ENCODE data around the gene MALAT1. TPM values are rescaled to one million over a fixed set of nuclear protein-coding genes. Genes with fewer than 3 reads are reported as not detected.
"Not testable (repeated sequence)": the region's sequence is repeated elsewhere in the genome, so short reads cannot be mapped to it uniquely, and the experiment has no call there.

MALAT1 gene
- total RNA-seq, 1 donor from 2014 or later = 6,276 TPM

DNA sequence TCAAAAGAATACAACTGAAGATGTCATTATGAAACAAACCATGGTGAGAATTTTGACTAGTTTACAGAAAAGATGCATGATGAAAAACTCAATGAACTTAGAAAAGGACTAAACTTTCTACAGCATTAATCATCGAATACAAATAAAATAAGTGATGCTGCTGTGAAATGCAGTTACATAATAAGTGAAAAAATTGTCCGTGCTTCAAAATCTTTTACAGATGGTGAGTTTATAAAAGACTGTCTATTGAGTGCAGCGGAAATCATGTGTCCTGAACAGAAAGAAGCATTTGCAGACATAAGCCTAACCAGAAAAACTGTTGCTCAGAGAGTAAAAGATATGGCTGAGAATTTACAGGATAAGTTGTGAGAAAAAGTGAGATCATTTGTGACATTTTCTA is 42.4 kb upstream of the MALAT1 start:
- H3K27me3 Mint-ChIP-seq = no peaks in the 10 kb centered on the region
- H3K27ac Mint-ChIP-seq = no peak overlapping the region
- peaks cover 29% of the 10 kb centered on the region for H3K4me1 Mint-ChIP-seq (ENCODE audit: unreplicated experiment)
- H3K36me3 Mint-ChIP-seq = no peaks in the 10 kb centered on the region
- TF ChIP-seq, protein P1, sequence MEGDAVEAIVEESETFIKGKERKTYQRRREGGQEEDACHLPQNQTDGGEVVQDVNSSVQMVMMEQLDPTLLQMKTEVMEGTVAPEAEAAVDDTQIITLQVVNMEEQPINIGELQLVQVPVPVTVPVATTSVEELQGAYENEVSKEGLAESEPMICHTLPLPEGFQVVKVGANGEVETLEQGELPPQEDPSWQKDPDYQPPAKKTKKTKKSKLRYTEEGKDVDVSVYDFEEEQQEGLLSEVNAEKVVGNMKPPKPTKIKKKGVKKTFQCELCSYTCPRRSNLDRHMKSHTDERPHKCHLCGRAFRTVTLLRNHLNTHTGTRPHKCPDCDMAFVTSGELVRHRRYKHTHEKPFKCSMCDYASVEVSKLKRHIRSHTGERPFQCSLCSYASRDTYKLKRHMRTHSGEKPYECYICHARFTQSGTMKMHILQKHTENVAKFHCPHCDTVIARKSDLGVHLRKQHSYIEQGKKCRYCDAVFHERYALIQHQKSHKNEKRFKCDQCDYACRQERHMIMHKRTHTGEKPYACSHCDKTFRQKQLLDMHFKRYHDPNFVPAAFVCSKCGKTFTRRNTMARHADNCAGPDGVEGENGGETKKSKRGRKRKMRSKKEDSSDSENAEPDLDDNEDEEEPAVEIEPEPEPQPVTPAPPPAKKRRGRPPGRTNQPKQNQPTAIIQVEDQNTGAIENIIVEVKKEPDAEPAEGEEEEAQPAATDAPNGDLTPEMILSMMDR (conservative IDR thresholded peaks at IDR 0.05) = no peak
- H3K9me3 Mint-ChIP-seq = no peaks in the 10 kb centered on the region
- peak overlapping the region; percentile 24 for H3K4me3 Mint-ChIP-seq
- no peak for DNase-seq (ENCODE audit: extremely low spot score, unreplicated experiment)

DNA sequence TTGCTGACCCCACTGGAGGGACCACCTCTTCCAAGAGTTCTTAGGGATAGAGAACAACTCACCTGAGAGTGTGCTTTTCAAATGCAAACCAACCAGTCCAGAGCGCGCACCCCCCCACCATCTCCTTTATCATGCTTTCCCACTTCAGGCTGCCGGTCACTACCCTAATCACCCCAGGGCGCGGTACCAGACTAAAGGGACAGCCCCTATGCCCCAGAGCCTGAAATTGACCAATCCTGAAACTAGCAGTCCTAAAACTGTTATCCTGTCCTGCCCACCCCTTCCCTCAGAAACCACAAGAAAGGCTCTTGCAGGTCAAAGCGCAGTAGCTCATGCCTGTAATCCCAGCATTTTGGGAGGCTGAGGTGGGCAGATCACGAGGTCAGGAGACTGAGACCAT is 39.3 kb upstream of the MALAT1 start:
- TF ChIP-seq, protein P1 (conservative IDR thresholded peaks at IDR 0.05) = no peak
- DNase-seq (ENCODE audit: extremely low spot score, unreplicated experiment) = no peak
- Mint-ChIP-seq H3K9me3 (no peaks in the 10 kb centered on the region), H3K27me3 (no peaks in the 10 kb centered on the region), H3K4me3 (no peak overlapping the region), H3K36me3 (no peaks in the 10 kb centered on the region), H3K4me1 (ENCODE audit: unreplicated experiment) (peaks cover 15% of the 10 kb centered on the region), H3K27ac (no peak overlapping the region)

DNA sequence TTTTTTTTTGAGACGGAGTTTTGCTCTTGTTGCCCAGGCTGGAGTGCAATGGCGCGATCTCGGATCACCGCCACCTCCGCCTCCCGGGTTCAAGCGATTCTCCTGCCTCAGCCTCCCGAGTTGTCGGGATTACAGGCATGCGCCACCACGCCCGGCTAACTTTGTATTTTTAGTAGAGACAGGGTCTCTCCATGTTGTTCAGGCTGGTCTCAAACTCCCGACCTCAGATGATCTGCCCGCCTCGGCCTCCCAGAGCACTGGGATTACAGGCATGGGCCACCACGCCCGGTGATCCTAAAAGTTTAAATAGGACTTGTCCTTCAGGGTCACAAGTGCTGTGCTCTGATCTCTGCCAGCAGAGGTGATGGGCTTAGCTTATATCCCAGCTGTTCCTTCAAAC is 33.4 kb upstream of the MALAT1 start:
- H3K4me3 Mint-ChIP-seq; H3K27me3 Mint-ChIP-seq; H3K36me3 Mint-ChIP-seq; H3K9me3 Mint-ChIP-seq; DNase-seq (ENCODE audit: extremely low spot score, unreplicated experiment); H3K27ac Mint-ChIP-seq: not testable (repeated sequence)
- H3K4me1 Mint-ChIP-seq (ENCODE audit: unreplicated experiment) = peaks cover 15% of the 10 kb centered on the region

DNA sequence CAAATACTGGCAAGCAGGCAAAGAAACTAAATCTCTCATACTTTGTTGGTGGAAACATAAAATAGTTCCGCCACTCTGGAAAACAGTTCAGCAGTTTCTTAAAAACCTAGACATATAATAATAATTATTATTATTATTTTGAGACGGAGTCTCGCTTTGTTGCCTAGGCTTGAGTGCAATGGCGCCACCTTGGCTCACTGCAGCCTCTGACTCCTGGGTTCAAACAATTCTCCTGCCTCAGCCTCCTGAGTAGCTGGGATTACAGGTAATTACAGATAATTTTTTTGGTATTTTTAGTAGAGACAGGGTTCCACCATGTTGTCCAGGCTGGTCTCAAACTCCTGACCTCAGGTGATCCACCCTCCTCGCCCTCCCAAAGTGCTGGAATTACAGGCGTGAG is 31.5 kb upstream of the MALAT1 start:
- not testable (repeated sequence) for DNase-seq (ENCODE audit: extremely low spot score, unreplicated experiment); H3K9me3 Mint-ChIP-seq; H3K36me3 Mint-ChIP-seq; H3K27me3 Mint-ChIP-seq; H3K4me3 Mint-ChIP-seq; H3K27ac Mint-ChIP-seq
- H3K4me1 Mint-ChIP-seq (ENCODE audit: unreplicated experiment) = peaks cover 18% of the 10 kb centered on the region

DNA sequence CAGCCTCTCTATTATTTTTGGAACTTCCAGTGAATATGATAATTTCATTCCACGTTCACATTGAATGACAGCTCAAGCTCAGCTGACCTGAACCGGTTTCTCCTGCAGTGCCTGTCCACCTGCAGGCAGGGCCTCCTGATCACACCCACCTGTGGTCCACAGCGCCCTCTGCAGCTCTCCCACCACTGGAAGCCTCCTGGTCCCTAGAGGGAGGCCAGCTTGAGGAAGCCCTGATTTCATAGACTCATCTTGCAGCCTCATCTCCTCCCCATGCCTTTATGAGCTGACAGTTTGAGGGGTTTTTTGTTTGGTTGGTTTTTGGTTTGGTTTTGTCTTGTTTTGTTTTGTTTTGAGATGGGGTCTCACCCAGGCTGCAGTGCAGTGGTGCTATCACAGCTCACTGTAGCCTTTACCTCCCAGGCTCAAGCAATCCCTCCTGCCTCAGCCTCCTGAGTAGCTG is 29.9 kb upstream of the MALAT1 start:
- H3K27me3 Mint-ChIP-seq = no peaks in the 10 kb centered on the region
- H3K4me3 Mint-ChIP-seq = peak overlapping the region; percentile 31
- H3K27ac Mint-ChIP-seq = peak overlapping the region; percentile 79
- no peaks in the 10 kb centered on the region for H3K9me3 Mint-ChIP-seq
- H3K4me1 Mint-ChIP-seq (ENCODE audit: unreplicated experiment) = peaks cover 18% of the 10 kb centered on the region
- TF ChIP-seq, protein P1 (conservative IDR thresholded peaks at IDR 0.05) = peak; percentile 60
- no peaks in the 10 kb centered on the region for H3K36me3 Mint-ChIP-seq
- no peak for DNase-seq (ENCODE audit: extremely low spot score, unreplicated experiment)

DNA sequence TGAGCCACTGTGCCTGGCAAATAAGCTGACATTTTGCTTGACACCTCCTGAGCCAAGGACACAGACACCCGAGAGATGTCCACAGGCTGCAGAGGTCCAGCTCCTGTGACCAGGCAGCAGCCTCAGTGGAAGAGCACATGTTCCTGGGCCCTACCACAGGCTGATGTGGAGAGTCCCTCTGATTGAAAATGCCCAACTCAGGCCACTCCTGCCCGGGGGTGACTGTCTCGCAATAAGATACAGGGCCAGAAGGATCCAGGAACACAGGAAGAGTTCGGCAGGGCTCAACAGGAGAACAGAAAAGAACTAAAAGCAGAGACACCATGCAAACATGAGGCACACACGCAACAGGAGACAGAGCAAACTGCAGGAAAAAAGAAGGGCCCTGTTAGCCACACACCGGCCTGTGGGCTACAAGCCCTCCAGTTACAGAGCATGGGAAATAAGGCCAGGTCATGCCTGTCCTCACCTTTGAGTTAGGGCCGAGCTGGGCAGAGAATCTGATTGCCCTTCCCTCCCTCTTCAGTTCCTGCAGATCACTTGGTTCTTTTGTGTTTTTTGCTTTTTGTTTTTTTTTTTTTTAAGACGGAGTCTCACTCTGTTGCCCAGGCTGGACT is 28.3 kb upstream of the MALAT1 start:
- peak overlapping the region; percentile 77 for H3K27ac Mint-ChIP-seq
- H3K4me1 Mint-ChIP-seq (ENCODE audit: unreplicated experiment) = peaks cover 18% of the 10 kb centered on the region
- DNase-seq (ENCODE audit: extremely low spot score, unreplicated experiment) = no peak
- no peaks in the 10 kb centered on the region for H3K27me3 Mint-ChIP-seq
- no peaks in the 10 kb centered on the region for H3K36me3 Mint-ChIP-seq
- H3K4me3 Mint-ChIP-seq = no peak overlapping the region
- TF ChIP-seq, protein P1 (conservative IDR thresholded peaks at IDR 0.05) = no peak
- no peaks in the 10 kb centered on the region for H3K9me3 Mint-ChIP-seq

Data from type B pancreatic cell (in vitro differentiated cells).